Keratinocyte (primary cell): ENCODE measurements around the gene TP63. TPM values are rescaled to one million over a fixed set of nuclear protein-coding genes. Genes with fewer than 3 reads are reported as not detected.

Experiments used
- DNase-seq: peaks from one replicate; pipeline ENCODE4 v3.0.0-alpha.2; 2011; ENCODE audit warnings: low read depth, missing footprints, low spot score
- FAIRE-seq: peaks from 2 replicates; lab custom pipeline; 2011; peaks lifted over from hg19 to GRCh38; lab: Jason Lieb, UNC
- H2AFZ ChIP-seq: 2 replicates; pipeline ENCODE4 v1.6.0; 2012; ENCODE audit warnings: low read length, control low read depth, inconsistent platforms; ENCODE audit not compliant: control insufficient read depth
- H3K27ac ChIP-seq: 2 replicates; pipeline ENCODE4 v1.5.1; 2011; ENCODE audit warnings: low read length; ENCODE audit not compliant: control insufficient read depth, insufficient read depth
- H3K27me3 ChIP-seq: 3 replicates; pipeline ENCODE4 v1.6.0; 2011; ENCODE audit warnings: low read length; ENCODE audit not compliant: control insufficient read depth, insufficient read depth; ENCODE audit errors: extremely low read depth
- H3K36me3 ChIP-seq, 2 experiments: 2 replicates in 1 of 2; 3 replicates in 1 of 2; pipeline ENCODE4 v1.5.1; 2011; ENCODE audit warnings: low read length in 2 of 2, mild to moderate bottlenecking in 1 of 2; ENCODE audit not compliant: control insufficient read depth in 2 of 2, insufficient read depth in 2 of 2; ENCODE audit errors: extremely low read depth in 1 of 2
- H3K4me1 ChIP-seq: 3 replicates; pipeline ENCODE4 v1.5.1; 2011; ENCODE audit warnings: low read length; ENCODE audit not compliant: control insufficient read depth, insufficient read depth; ENCODE audit errors: extremely low read depth
- H3K4me2 ChIP-seq: 3 replicates; pipeline ENCODE4 v1.6.0; 2011; ENCODE audit warnings: low read depth, low read length; ENCODE audit not compliant: control insufficient read depth, insufficient read depth; ENCODE audit errors: extremely low read depth
- H3K4me3 ChIP-seq, 3 experiments: fragments of 200-600 bp in 1 of 3; sonication (generic) in 1 of 3; 2 replicates in 2 of 3; 3 replicates in 1 of 3; pipeline ENCODE4 v1.5.1; 2011 to 2016; ENCODE audit warnings: low read length in 3 of 3, mild to moderate bottlenecking in 3 of 3, control low read depth in 2 of 3, inconsistent platforms in 1 of 3, low read depth in 1 of 3, mixed read lengths in 1 of 3, mixed run types in 1 of 3, moderate library complexity in 1 of 3; ENCODE audit not compliant: control insufficient read depth in 2 of 3, insufficient read depth in 2 of 3; ENCODE audit errors: extremely low read depth in 1 of 3
- H3K79me2 ChIP-seq: 2 replicates; pipeline ENCODE4 v1.6.0; 2012; ENCODE audit warnings: low read length; ENCODE audit not compliant: control insufficient read depth, insufficient read depth
- H3K9ac ChIP-seq: 3 replicates; pipeline ENCODE4 v1.6.0; 2011; ENCODE audit warnings: low read length; ENCODE audit not compliant: control insufficient read depth, insufficient read depth; ENCODE audit errors: extremely low read depth
- H3K9me1 ChIP-seq: 3 replicates; pipeline ENCODE4 v1.6.0; 2011; ENCODE audit warnings: low read length; ENCODE audit not compliant: control insufficient read depth, insufficient read depth; ENCODE audit errors: extremely low read depth
- H3K9me3 ChIP-seq: 2 replicates; pipeline ENCODE4 v1.5.1; 2012; ENCODE audit warnings: low read depth, low read length; ENCODE audit not compliant: control insufficient read depth
- H4K20me1 ChIP-seq: 3 replicates; pipeline ENCODE4 v1.6.0; 2011; ENCODE audit warnings: low read length; ENCODE audit not compliant: control insufficient read depth, insufficient read depth; ENCODE audit errors: extremely low read depth
- CTCF ChIP-seq, 3 experiments: IDR thresholded peaks in 1 of 3; conservative IDR thresholded peaks in 1 of 3; optimal IDR thresholded peaks in 1 of 3; 2 replicates in 2 of 3; 3 replicates in 1 of 3; pipeline versions ENCODE3 to v1.5.1; 2011; ENCODE audit warnings: low read length in 3 of 3, mild to moderate bottlenecking in 3 of 3, moderate library complexity in 2 of 3, control low read depth in 1 of 3, inconsistent platforms in 1 of 3; ENCODE audit not compliant: insufficient read depth in 2 of 3; ENCODE audit errors: extremely low read depth in 1 of 3
- EZH2 ChIP-seq: IDR thresholded peaks from one replicate; pipeline ENCODE4 v1.6.1; 2012; ENCODE audit warnings: inconsistent platforms, mild to moderate bottlenecking, low read length, moderate library complexity
- dilution Hi-C: fragments of 300-500 bp; cut with MboI; formaldehyde crosslinking; loops from one replicate; pipeline ENCODE4 v1.7.0; 2020; ENCODE audit warnings: low sequenced_read_pairs; ENCODE audit not compliant: extremely low pct_ligation_motif_present
- polyA plus RNA-seq, 5 experiments: library from polyadenylated mRNA; depleted of rRNA in 3 of 5; stranded (reverse) in 3 of 5; stranded (forward) in 1 of 5; unstranded in 1 of 5; fragments of >200 nt; gene quantifications; 1 replicate in 1 of 5; 2 replicates in 3 of 5; 3 replicates in 1 of 5; pipeline versions ENCODE4 v1.2.1 to v1.2.3, GENCODE V29; 2011 to 2012; ENCODE audit warnings: missing spikeins in 2 of 5, low read depth in 1 of 5, low replicate concordance in 1 of 5

Gene TP63
- polyA plus RNA-seq, 1 donor (not counting 4 experiments of a cell fraction or from before 2014, with no cell fraction given) = 214 TPM

- H2AFZ ChIP-seq = no peak overlapping the region
- H3K4me1 ChIP-seq = no peaks in the 10 kb centered on the region
- H3K4me2 ChIP-seq = no peak overlapping the region
- FAIRE-seq (no peak), DNase-seq (no peak)
- dilution Hi-C loops = no loop called here
- H3K4me3 ChIP-seq = no peak overlapping the region
- H4K20me1 ChIP-seq = no peaks in the 10 kb centered on the region
- no peaks in the 10 kb centered on the region for H3K79me2 ChIP-seq
- no peaks in the 10 kb centered on the region for H3K9me3 ChIP-seq
- H3K27ac ChIP-seq = no peak overlapping the region
- no peaks in the 10 kb centered on the region for H3K36me3 ChIP-seq
- H3K9ac ChIP-seq = no peak overlapping the region
- H3K9me1 ChIP-seq = no peaks in the 10 kb centered on the region
- no peaks in the 10 kb centered on the region for H3K27me3 ChIP-seq
- TF ChIP-seq CTCF (optimal IDR thresholded peaks at IDR 0.05 in 1 of 3, IDR thresholded peaks at IDR 0.05 in 1 of 3, conservative IDR thresholded peaks at IDR 0.05 in 1 of 3; ENCODE audit: extremely low read depth in 1 of 3, insufficient read depth in 2 of 3, low read length in 3 of 3) (no peak), EZH2 (no peak)
Measured at GRCh38 chr3:189635339-189635738, 4.2 kb downstream of the TP63 start.

GRCh38 chr3:189636048-189636447 lies 4.9 kb downstream of the TP63 start:
- TF ChIP-seq CTCF (optimal IDR thresholded peaks at IDR 0.05 in 1 of 3, IDR thresholded peaks at IDR 0.05 in 1 of 3, conservative IDR thresholded peaks at IDR 0.05 in 1 of 3; ENCODE audit: extremely low read depth in 1 of 3, insufficient read depth in 2 of 3, low read length in 3 of 3) = no peak
- no peak for TF ChIP-seq EZH2
- Histone ChIP-seq H3K4me2 (no peak overlapping the region), H3K79me2 (no peaks in the 10 kb centered on the region), H3K9ac (no peak overlapping the region), H3K36me3 (no peaks in the 10 kb centered on the region), H3K9me3 (no peaks in the 10 kb centered on the region), H3K9me1 (no peaks in the 10 kb centered on the region), H3K4me3 (no peak overlapping the region), H2AFZ (no peak overlapping the region), H3K27me3 (no peaks in the 10 kb centered on the region), H3K27ac (no peak overlapping the region), H3K4me1 (no peaks in the 10 kb centered on the region), H4K20me1 (no peaks in the 10 kb centered on the region)
- no peak for FAIRE-seq
- dilution Hi-C loops = no loop called here
- DNase-seq = no peak
